K562 treated with DMSO at 1 percent for 48 hours (cell line): ENCODE measurements around the gene AREG. TPM values are rescaled to one million over a fixed set of nuclear protein-coding genes. Genes with fewer than 3 reads are reported as not detected.

Source experiments
- total RNA-seq: library from RNA; unstranded; fragments of 300-600 nt; gene quantifications from 2 replicates; pipeline ENCODE4 v1.2.3, GENCODE V29; 2022; ENCODE audit warnings: low replicate concordance; ENCODE audit errors: extremely low read depth

The AREG gene, protein sequence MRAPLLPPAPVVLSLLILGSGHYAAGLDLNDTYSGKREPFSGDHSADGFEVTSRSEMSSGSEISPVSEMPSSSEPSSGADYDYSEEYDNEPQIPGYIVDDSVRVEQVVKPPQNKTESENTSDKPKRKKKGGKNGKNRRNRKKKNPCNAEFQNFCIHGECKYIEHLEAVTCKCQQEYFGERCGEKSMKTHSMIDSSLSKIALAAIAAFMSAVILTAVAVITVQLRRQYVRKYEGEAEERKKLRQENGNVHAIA
- not detected in 2 replicates for total RNA-seq

DNA sequence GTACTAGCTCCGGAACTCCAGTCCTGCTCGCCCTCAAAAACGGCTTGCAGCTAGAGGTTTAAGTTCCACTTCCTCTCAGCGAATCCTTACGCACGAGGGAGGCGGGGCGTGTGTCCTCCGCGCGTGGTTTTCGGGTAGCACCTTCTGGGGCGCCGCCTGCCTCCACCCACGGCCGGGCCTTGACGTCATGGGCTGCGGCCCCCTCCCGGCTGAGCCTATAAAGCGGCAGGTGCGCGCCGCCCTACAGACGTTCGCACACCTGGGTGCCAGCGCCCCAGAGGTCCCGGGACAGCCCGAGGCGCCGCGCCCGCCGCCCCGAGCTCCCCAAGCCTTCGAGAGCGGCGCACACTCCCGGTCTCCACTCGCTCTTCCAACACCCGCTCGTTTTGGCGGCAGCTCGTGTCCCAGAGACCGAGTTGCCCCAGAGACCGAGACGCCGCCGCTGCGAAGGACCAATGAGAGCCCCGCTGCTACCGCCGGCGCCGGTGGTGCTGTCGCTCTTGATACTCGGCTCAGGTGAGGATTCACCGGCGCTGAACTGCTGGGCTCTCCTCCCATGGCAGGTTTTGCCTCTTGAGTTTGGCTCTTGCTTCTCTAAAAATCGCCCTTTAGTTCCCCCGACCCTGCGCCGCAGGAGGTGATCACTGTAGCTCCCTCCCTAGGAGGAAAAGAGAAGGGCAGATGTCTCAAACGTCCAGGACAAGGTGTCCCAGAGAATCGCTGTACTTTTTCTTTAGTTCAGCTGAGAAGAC is at the start of gene AREG:
TSS of gene AREG (plus strand) at position 246 of the 752 bp plus-strand sequence. CDS start at position 456, 210 bp downstream.

Other genes starting within 250 kb of the AREG start
- gene EPGN, start 136.7 kb upstream of the AREG start, total RNA-seq: not detected in 2 replicates
- not detected in 2 replicates for gene EREG, start 80.0 kb upstream of the AREG start, total RNA-seq